Stimulated activated naive CD8-positive, alpha-beta T cell treated with anti-CD3 and anti-CD28 coated beads, Interleukin-15, Interleukin-2, amounts not matched to agents 100 U/mL and 50 U/mL, for 24 hours (primary cell): Measurements from ENCODE around the gene UCP3.

Source experiments
- ATAC-seq: fragments of 150-1000 bp; cut with Tn5 transposase; one replicate; pipeline ENCODE4 v1.10.0; 2021
- DNase-seq: peaks from one replicate; pipeline ENCODE4 v3.0.0; 2021

Gene UCP3

GRCh38 chr11:74008373-74009229 lies at the start of gene UCP3:
UCP3 (minus strand) TSS chr11:74009085; CDS start chr11:74007042, 2,043 bp downstream.
- DNase-seq (no peak), ATAC-seq (no peak)

GRCh38 chr11:74057249-74058151 lies 48.6 kb upstream of the UCP3 start:
- no peak for DNase-seq
- ATAC-seq: no peak

GRCh38 chr11:74055938-74056337 lies 47.1 kb upstream of the UCP3 start:
- ATAC-seq (no peak), DNase-seq (no peak)

- DNase-seq (no peak), ATAC-seq (no peak)
Measured at GRCh38 chr11:74050465-74050864, 41.6 kb upstream of the UCP3 start.

- no peak for ATAC-seq
Measured at GRCh38 chr11:74048993-74049392, 40.1 kb upstream of the UCP3 start.

GRCh38 chr11:74044538-74044937 lies 35.7 kb upstream of the UCP3 start:
- ATAC-seq (no peak), DNase-seq (no peak)

More at GRCh38 chr11:74048993-74049392, 40.1 kb upstream of the UCP3 start:
- no peak for DNase-seq

- ATAC-seq (no peak), DNase-seq (no peak)
Measured at GRCh38 chr11:74043450-74043849, 34.6 kb upstream of the UCP3 start.

GRCh38 chr11:74037309-74037708 lies 28.4 kb upstream of the UCP3 start:
- DNase-seq: no peak
- no peak for ATAC-seq

- ATAC-seq (no peak), DNase-seq (no peak)
Measured at GRCh38 chr11:74035264-74035663, 26.4 kb upstream of the UCP3 start.

- DNase-seq: no peak
- no peak for ATAC-seq
Measured at GRCh38 chr11:74033046-74033445, 24.2 kb upstream of the UCP3 start.

GRCh38 chr11:74030723-74031676 lies 22.1 kb upstream of the UCP3 start:
- ATAC-seq: no peak

GRCh38 chr11:74025467-74026166 lies 16.7 kb upstream of the UCP3 start:
- DNase-seq (no peak), ATAC-seq (peak; percentile 62)

More at GRCh38 chr11:74030723-74031676, 22.1 kb upstream of the UCP3 start:
- no peak for DNase-seq

- ATAC-seq (no peak), DNase-seq (peak; percentile 64)
Measured at GRCh38 chr11:74024261-74025029, 15.6 kb upstream of the UCP3 start.

- DNase-seq (no peak), ATAC-seq (no peak)
Measured at GRCh38 chr11:74023276-74023675, 14.4 kb upstream of the UCP3 start.

- DNase-seq (no peak), ATAC-seq (no peak)
Measured at GRCh38 chr11:74022546-74022945, 13.7 kb upstream of the UCP3 start.

- no peak for ATAC-seq
- no peak for DNase-seq
Measured at GRCh38 chr11:74021998-74022397, 13.1 kb upstream of the UCP3 start.

- ATAC-seq (no peak), DNase-seq (no peak)
Measured at GRCh38 chr11:74020539-74020938, 11.7 kb upstream of the UCP3 start.

GRCh38 chr11:74019860-74020259 lies 11.0 kb upstream of the UCP3 start:
- peak; percentile 78 for DNase-seq

GRCh38 chr11:74019104-74019738 lies 10.3 kb upstream of the UCP3 start:
- no peak for DNase-seq
- peak; percentile 42 for ATAC-seq

More at GRCh38 chr11:74019860-74020259, 11.0 kb upstream of the UCP3 start:
- peak; percentile 92 for ATAC-seq
